Breast epithelium (tissue), 3 donors: ENCODE results near the gene SMC5.

Source experiments
- POLR2A ChIP-seq: fragments of 450-650 bp; IDR thresholded peaks from one replicate; pipeline ENCODE4 v1.6.1; 2016; ENCODE audit warnings: antibody characterized with exemption, mild to moderate bottlenecking, moderate library complexity
- POLR2AphosphoS5 ChIP-seq, 3 donors: sonication (generic); formaldehyde crosslinking; IDR thresholded peaks; one replicate each; pipeline ENCODE4 v1.6.1; 2017; ENCODE audit warnings: antibody characterized with exemption in 3 of 3
- TF ChIP-seq, protein P1 (sequence below), 3 donors: fragments of 450-650 bp; IDR thresholded peaks; one replicate each; pipeline ENCODE4 v1.5.1; 2016 to 2017; ENCODE audit warnings: antibody characterized with exemption in 3 of 3, mild to moderate bottlenecking in 3 of 3, moderate library complexity in 3 of 3

DNA sequence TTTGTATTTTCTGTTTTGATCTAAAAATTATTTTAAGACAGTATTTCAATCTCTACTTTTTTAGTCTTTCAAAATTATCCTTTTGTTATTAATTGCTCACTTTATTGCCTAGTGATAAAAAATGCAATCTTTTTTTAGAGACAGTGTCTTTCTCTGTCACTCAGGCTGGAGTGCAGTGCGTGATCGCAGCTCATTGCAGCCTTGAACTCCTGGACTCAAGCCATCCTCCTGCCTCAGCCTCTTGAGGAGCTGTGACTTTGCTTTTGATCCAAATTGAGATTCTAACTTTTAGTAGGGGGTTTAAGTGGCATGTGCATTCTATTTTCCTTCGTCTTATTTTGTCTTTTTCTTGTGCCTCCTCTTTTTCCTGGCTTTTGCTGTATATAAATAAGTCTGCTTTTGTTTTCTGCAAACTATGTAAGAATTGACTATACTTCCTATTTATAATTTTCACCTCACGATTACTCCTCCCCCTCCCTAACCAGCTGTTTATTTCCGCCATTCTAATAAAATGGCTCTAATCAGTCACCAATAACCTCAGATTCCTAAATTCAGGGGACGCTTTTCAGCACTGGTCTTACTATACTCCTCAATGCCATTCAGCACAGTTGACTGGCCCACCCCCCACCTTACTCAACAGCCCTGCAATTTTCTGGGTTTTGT, 123.4 kb downstream of the SMC5 start:
- TF ChIP-seq, protein P1, sequence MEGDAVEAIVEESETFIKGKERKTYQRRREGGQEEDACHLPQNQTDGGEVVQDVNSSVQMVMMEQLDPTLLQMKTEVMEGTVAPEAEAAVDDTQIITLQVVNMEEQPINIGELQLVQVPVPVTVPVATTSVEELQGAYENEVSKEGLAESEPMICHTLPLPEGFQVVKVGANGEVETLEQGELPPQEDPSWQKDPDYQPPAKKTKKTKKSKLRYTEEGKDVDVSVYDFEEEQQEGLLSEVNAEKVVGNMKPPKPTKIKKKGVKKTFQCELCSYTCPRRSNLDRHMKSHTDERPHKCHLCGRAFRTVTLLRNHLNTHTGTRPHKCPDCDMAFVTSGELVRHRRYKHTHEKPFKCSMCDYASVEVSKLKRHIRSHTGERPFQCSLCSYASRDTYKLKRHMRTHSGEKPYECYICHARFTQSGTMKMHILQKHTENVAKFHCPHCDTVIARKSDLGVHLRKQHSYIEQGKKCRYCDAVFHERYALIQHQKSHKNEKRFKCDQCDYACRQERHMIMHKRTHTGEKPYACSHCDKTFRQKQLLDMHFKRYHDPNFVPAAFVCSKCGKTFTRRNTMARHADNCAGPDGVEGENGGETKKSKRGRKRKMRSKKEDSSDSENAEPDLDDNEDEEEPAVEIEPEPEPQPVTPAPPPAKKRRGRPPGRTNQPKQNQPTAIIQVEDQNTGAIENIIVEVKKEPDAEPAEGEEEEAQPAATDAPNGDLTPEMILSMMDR (IDR thresholded peaks at IDR 0.05), result no peak
- TF ChIP-seq POLR2A, result no peak
- peak in 1 of 3 donors; percentile 3 for TF ChIP-seq POLR2AphosphoS5 (IDR thresholded peaks at IDR 0.05)
